Mucosa of rectum (tissue), 2 donors: ENCODE results near the gene LRRC8C.
A peak's percentile ranks its signal among the peaks of the same experiment; 100 is the strongest.
"Not testable (repeated sequence)": the region's sequence is repeated elsewhere in the genome, so short reads cannot be mapped to it uniquely, and the experiment has no call there.

Experiments used
- H3K27ac ChIP-seq, 2 donors: one replicate each; pipeline ENCODE4 v1.7.0; 2013; ENCODE audit warnings: inconsistent platforms in 2 of 2, low read depth in 2 of 2, low read length in 2 of 2
- H3K27me3 ChIP-seq, 2 donors: one replicate each; pipeline ENCODE4 v1.7.0; 2013; ENCODE audit warnings: low read length in 2 of 2; ENCODE audit not compliant: control insufficient read depth in 2 of 2, insufficient read depth in 2 of 2
- H3K36me3 ChIP-seq, 2 donors: one replicate each; pipeline ENCODE4 v1.7.0; 2013; ENCODE audit warnings: low read length in 2 of 2; ENCODE audit not compliant: control insufficient read depth in 2 of 2, insufficient read depth in 2 of 2
- H3K4me1 ChIP-seq, 2 donors: one replicate each; pipeline ENCODE4 v1.7.0; 2013; ENCODE audit warnings: low read length in 2 of 2, mild to moderate bottlenecking in 1 of 2; ENCODE audit not compliant: control insufficient read depth in 2 of 2, insufficient read depth in 2 of 2
- H3K4me3 ChIP-seq, 2 donors: one replicate each; pipeline ENCODE4 v1.7.0; 2013; ENCODE audit warnings: low read length in 2 of 2
- H3K9ac ChIP-seq, 2 donors: one replicate each; pipeline ENCODE4 v1.7.0; 2013; ENCODE audit warnings: low read length in 2 of 2, low read depth in 1 of 2, mild to moderate bottlenecking in 1 of 2
- H3K9me3 ChIP-seq, 2 donors: one replicate each; pipeline ENCODE4 v1.7.0; 2013; ENCODE audit warnings: low read length in 2 of 2; ENCODE audit not compliant: control insufficient read depth in 2 of 2
- donor health status: healthy.
- donor health status: Normal muscosa, but diverticular disease.

The LRRC8C gene

GRCh38 chr1:89616844-89617627 lies 15.9 kb upstream of the LRRC8C start:
- H3K27me3 ChIP-seq: no peaks in the 10 kb centered on the region
- H3K27ac ChIP-seq: no peak overlapping the region
- no peak overlapping the region for H3K4me3 ChIP-seq
- no peaks in the 10 kb centered on the region for H3K4me1 ChIP-seq
- no peaks in the 10 kb centered on the region for H3K9me3 ChIP-seq
- no peak overlapping the region for H3K9ac ChIP-seq
- H3K36me3 ChIP-seq: no peaks in the 10 kb centered on the region

GRCh38 chr1:89620664-89621063 lies 12.3 kb upstream of the LRRC8C start:
- no peaks in the 10 kb centered on the region for H3K36me3 ChIP-seq
- no peak overlapping the region for H3K9ac ChIP-seq
- no peaks in the 10 kb centered on the region for H3K4me1 ChIP-seq
- no peak overlapping the region for H3K4me3 ChIP-seq
- no peak overlapping the region for H3K27ac ChIP-seq
- no peaks in the 10 kb centered on the region for H3K27me3 ChIP-seq
- no peaks in the 10 kb centered on the region for H3K9me3 ChIP-seq

- H3K9me3 ChIP-seq: no peaks in the 10 kb centered on the region
- no peaks in the 10 kb centered on the region for H3K4me1 ChIP-seq
- H3K9ac ChIP-seq: no peak overlapping the region
- H3K36me3 ChIP-seq: no peaks in the 10 kb centered on the region
- H3K27me3 ChIP-seq: no peaks in the 10 kb centered on the region
- H3K4me3 ChIP-seq: no peak overlapping the region
- no peak overlapping the region for H3K27ac ChIP-seq
These were observed 10.0 kb upstream of the LRRC8C start for GRCh38 chr1:89622895-89623294.

- no peaks in the 10 kb centered on the region for H3K9me3 ChIP-seq
- no peaks in the 10 kb centered on the region for H3K27me3 ChIP-seq
- H3K4me3 ChIP-seq: no peak overlapping the region
- H3K27ac ChIP-seq: no peak overlapping the region
- no peaks in the 10 kb centered on the region for H3K36me3 ChIP-seq
- H3K9ac ChIP-seq: no peak overlapping the region
- no peaks in the 10 kb centered on the region for H3K4me1 ChIP-seq
These were observed 8.6 kb upstream of the LRRC8C start for GRCh38 chr1:89624314-89624713.

- Histone ChIP-seq H3K4me3 (no peak overlapping the region), H3K36me3 (no peaks in the 10 kb centered on the region), H3K9ac (no peak overlapping the region), H3K27me3 (no peaks in the 10 kb centered on the region), H3K9me3 (no peaks in the 10 kb centered on the region), H3K4me1 (no peaks in the 10 kb centered on the region), H3K27ac (no peak overlapping the region)
These were observed 8.1 kb upstream of the LRRC8C start for GRCh38 chr1:89624715-89625323.

GRCh38 chr1:89627596-89627962 lies 5.3 kb upstream of the LRRC8C start:
- no peak overlapping the region for H3K9ac ChIP-seq

GRCh38 chr1:89629146-89629545 lies 3.8 kb upstream of the LRRC8C start:
- no peaks in the 10 kb centered on the region for H3K36me3 ChIP-seq
- peaks cover 5 to 8% of the 10 kb centered on the region in 2 donors for H3K4me1 ChIP-seq
- H3K27ac ChIP-seq: no peak overlapping the region
- no peaks in the 10 kb centered on the region for H3K9me3 ChIP-seq
- no peak overlapping the region for H3K4me3 ChIP-seq
- H3K27me3 ChIP-seq: no peaks in the 10 kb centered on the region
- H3K9ac ChIP-seq: no peak overlapping the region

More at GRCh38 chr1:89627596-89627962, 5.3 kb upstream of the LRRC8C start:
- Histone ChIP-seq H3K4me3 (no peak overlapping the region), H3K27ac (no peak overlapping the region), H3K9me3 (no peaks in the 10 kb centered on the region), H3K36me3 (no peaks in the 10 kb centered on the region), H3K27me3 (no peaks in the 10 kb centered on the region), H3K4me1 (peaks cover 5% of the 10 kb centered on the region in 2 donors)

- not testable (repeated sequence) for H3K27ac ChIP-seq, H3K4me3 ChIP-seq, H3K36me3 ChIP-seq, H3K9ac ChIP-seq, H3K9me3 ChIP-seq, H3K27me3 ChIP-seq
- H3K4me1 ChIP-seq: peaks cover 5 to 11% of the 10 kb centered on the region in 2 donors
These were observed 3.3 kb upstream of the LRRC8C start for GRCh38 chr1:89629600-89629999.

- no peaks in the 10 kb centered on the region for H3K9me3 ChIP-seq
- H3K4me3 ChIP-seq: no peak overlapping the region
- no peak overlapping the region for H3K27ac ChIP-seq
- peaks cover 5 to 11% of the 10 kb centered on the region in 2 donors for H3K4me1 ChIP-seq
- no peak overlapping the region for H3K9ac ChIP-seq
- no peaks in the 10 kb centered on the region for H3K36me3 ChIP-seq
- H3K27me3 ChIP-seq: no peaks in the 10 kb centered on the region
These were observed 2.9 kb upstream of the LRRC8C start for GRCh38 chr1:89630048-89630447.

GRCh38 chr1:89631816-89632656 lies 884 bp upstream of the LRRC8C start:
- Histone ChIP-seq H3K36me3 (no peaks in the 10 kb centered on the region), H3K27me3 (no peaks in the 10 kb centered on the region), H3K27ac (peak overlapping the region; percentile 64 to 70), H3K9me3 (no peaks in the 10 kb centered on the region), H3K4me1 (peaks cover 5 to 11% of the 10 kb centered on the region in 2 donors), H3K4me3 (peak overlapping the region; percentile 71 to 78), H3K9ac (peak overlapping the region; percentile 29 to 82)
